MM.1S (cell line): ENCODE results near the gene CANT1.
A peak's percentile ranks its signal among the peaks of the same experiment; 100 is the strongest.

ENCODE experiments used
- DNase-seq: peaks from one replicate; pipeline ENCODE4 v3.0.0-alpha.2; 2015
- H2AFZ ChIP-seq: fragments of 300-600 bp; sonication (generic); 2 replicates; pipeline ENCODE4 v1.6.0; 2016; ENCODE audit warnings: antibody characterized with exemption, low read length
- H3F3A ChIP-seq: fragments of 300-600 bp; sonication (generic); 2 replicates; pipeline ENCODE4 v1.6.1; 2016; ENCODE audit warnings: mild to moderate bottlenecking, antibody characterized with exemption, low read length, moderate library complexity, mixed read lengths; ENCODE audit not compliant: insufficient read depth
- H3K27ac ChIP-seq: fragments of 300-600 bp; sonication (generic); 2 replicates; pipeline ENCODE4 v1.5.1; 2016; ENCODE audit warnings: mild to moderate bottlenecking, low read length
- H3K27me3 ChIP-seq: fragments of 300-600 bp; sonication (generic); replicated peaks from 2 replicates; pipeline ENCODE4 v1.6.0; 2016; ENCODE audit warnings: low read length; ENCODE audit not compliant: insufficient read depth
- H3K36me3 ChIP-seq: fragments of 300-600 bp; sonication (generic); replicated peaks from 2 replicates; pipeline ENCODE4 v1.6.1; 2016; ENCODE audit warnings: mild to moderate bottlenecking, low read length, mixed read lengths; ENCODE audit not compliant: insufficient read depth
- H3K4me1 ChIP-seq: fragments of 300-600 bp; sonication (generic); 2 replicates; pipeline ENCODE4 v1.6.1; 2016; ENCODE audit warnings: low read length, mixed read lengths
- H3K4me2 ChIP-seq: fragments of 300-600 bp; sonication (generic); 2 replicates; pipeline ENCODE4 v1.6.0; 2016; ENCODE audit warnings: low read depth, low read length
- H3K4me3 ChIP-seq: fragments of 300-600 bp; sonication (generic); 2 replicates; pipeline ENCODE4 v1.5.1; 2016; ENCODE audit warnings: low read length, mixed read lengths
- H3K79me2 ChIP-seq: fragments of 300-600 bp; sonication (generic); 2 replicates; pipeline ENCODE4 v1.6.1; 2016; ENCODE audit warnings: mixed run types, low read length, mixed read lengths
- H3K9ac ChIP-seq: fragments of 300-600 bp; sonication (generic); 2 replicates; pipeline ENCODE4 v1.6.1; 2016; ENCODE audit warnings: low read length, mixed read lengths
- H3K9me2 ChIP-seq: fragments of 300-600 bp; sonication (generic); replicated peaks from 2 replicates; pipeline ENCODE4 v1.6.1; 2016; ENCODE audit warnings: mild to moderate bottlenecking, low read length, mixed read lengths; ENCODE audit not compliant: insufficient read depth
- H3K9me3 ChIP-seq: fragments of 300-600 bp; sonication (generic); replicated peaks from 2 replicates; pipeline ENCODE4 v1.6.1; 2016; ENCODE audit warnings: mild to moderate bottlenecking, low read length, mixed read lengths; ENCODE audit not compliant: insufficient read depth
- H4K20me1 ChIP-seq: fragments of 300-600 bp; sonication (generic); 2 replicates; pipeline ENCODE4 v1.6.1; 2016; ENCODE audit warnings: mild to moderate bottlenecking, low read length, moderate library complexity, mixed read lengths; ENCODE audit not compliant: insufficient read depth
- CTCF ChIP-seq: fragments of 300-600 bp; sonication (generic); IDR thresholded peaks from 2 replicates; pipeline ENCODE4 v1.5.1; 2016; ENCODE audit warnings: antibody characterized with exemption, low read length, mixed read lengths
- EZH2 ChIP-seq: fragments of 300-600 bp; sonication (generic); optimal IDR thresholded peaks from 2 replicates; pipeline ENCODE3; 2017; ENCODE audit warnings: low read depth, mild to moderate bottlenecking, antibody characterized with exemption, low read length, mixed read lengths
- EZH2phosphoT487 ChIP-seq: fragments of 300-600 bp; sonication (generic); IDR thresholded peaks from 2 replicates; pipeline ENCODE4 v1.6.1; 2018; ENCODE audit warnings: antibody characterized with exemption, low read length

Gene CANT1

GRCh38 chr17:78966910-78967600 is 42.5 kb downstream of the CANT1 start:
- no peaks in the 10 kb centered on the region for H3K36me3 ChIP-seq
- H3K4me2 ChIP-seq, result no peak overlapping the region
- no peaks in the 10 kb centered on the region for H3K79me2 ChIP-seq
- TF ChIP-seq EZH2phosphoT487 (no peak), CTCF (no peak), EZH2 (no peak)
- H3K27ac ChIP-seq, result no peak overlapping the region
- no peak for DNase-seq
- H3K4me3 ChIP-seq, result no peak overlapping the region
- H3K9me3 ChIP-seq, result no peaks in the 10 kb centered on the region
- no peaks in the 10 kb centered on the region for H4K20me1 ChIP-seq
- H3K9ac ChIP-seq, result no peak overlapping the region
- no peak overlapping the region for H2AFZ ChIP-seq
- H3K4me1 ChIP-seq, result peaks cover 24% of the 10 kb centered on the region
- H3K9me2 ChIP-seq, result no peaks in the 10 kb centered on the region
- H3F3A ChIP-seq, result no peaks in the 10 kb centered on the region
- H3K27me3 ChIP-seq, result no peaks in the 10 kb centered on the region

GRCh38 chr17:78966123-78966813 is 43.3 kb downstream of the CANT1 start:
- Histone ChIP-seq H3K36me3 (no peaks in the 10 kb centered on the region), H3K4me3 (no peak overlapping the region), H3K79me2 (no peaks in the 10 kb centered on the region), H3K27ac (no peak overlapping the region), H2AFZ (no peak overlapping the region), H4K20me1 (no peaks in the 10 kb centered on the region), H3K4me1 (peaks cover 20% of the 10 kb centered on the region), H3K9me3 (no peaks in the 10 kb centered on the region), H3K9me2 (no peaks in the 10 kb centered on the region), H3K9ac (no peak overlapping the region), H3K4me2 (no peak overlapping the region), H3K27me3 (no peaks in the 10 kb centered on the region), H3F3A (no peaks in the 10 kb centered on the region)
- DNase-seq, result no peak
- TF ChIP-seq EZH2 (no peak), CTCF (no peak), EZH2phosphoT487 (no peak)

- Histone ChIP-seq H3K9ac (no peak overlapping the region), H3K27ac (peak overlapping the region; percentile 51; the same call in 1 of the 2 replicates), H3K9me2 (no peaks in the 10 kb centered on the region), H3K9me3 (no peaks in the 10 kb centered on the region), H3F3A (no peaks in the 10 kb centered on the region), H3K36me3 (no peaks in the 10 kb centered on the region), H3K79me2 (no peaks in the 10 kb centered on the region), H3K4me2 (peak overlapping the region; percentile 36), H3K4me3 (no peak overlapping the region), H2AFZ (peak overlapping the region; percentile 73), H3K4me1 (peaks cover 15% of the 10 kb centered on the region), H4K20me1 (no peaks in the 10 kb centered on the region), H3K27me3 (no peaks in the 10 kb centered on the region)
- peak; percentile 58 for DNase-seq
- TF ChIP-seq EZH2, result no peak
- no peak for TF ChIP-seq EZH2phosphoT487
- TF ChIP-seq CTCF, result no peak
These were observed 44.1 kb downstream of the CANT1 start for GRCh38 chr17:78965491-78965924.
